ENCODE results near the gene MAP3K5.

MAP3K5 gene

DNA sequence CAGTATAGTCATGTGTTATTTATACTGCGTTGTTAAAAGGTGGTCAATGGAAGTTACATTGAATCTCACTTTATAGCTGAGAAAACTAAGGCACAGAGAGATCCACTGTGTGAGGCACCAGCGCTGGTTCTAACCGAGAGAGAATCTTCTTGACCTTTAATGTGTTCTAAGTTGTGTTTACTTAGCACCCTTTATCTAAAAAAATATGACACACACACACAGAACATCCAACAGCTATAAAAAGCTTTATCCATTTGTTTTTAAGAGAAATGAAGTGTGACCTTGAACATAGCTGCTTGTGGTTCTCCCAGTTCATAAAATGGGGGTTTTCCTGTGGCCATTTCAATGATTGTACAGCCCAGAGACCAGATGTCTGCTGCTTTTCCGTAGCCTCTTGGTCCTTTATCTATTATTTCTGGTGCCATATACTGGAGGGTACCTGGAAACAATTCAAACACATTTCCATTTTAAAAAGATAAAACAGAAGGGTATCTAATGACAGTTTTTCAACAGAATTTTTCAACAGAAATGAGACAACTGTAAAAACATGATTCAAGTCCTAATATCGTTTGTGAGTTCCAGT is 187.3 kb downstream of the MAP3K5 start:
- no peak overlapping the region for H3K4me3 ChIP-seq (ENCODE audit: low read depth, low read length, poor library complexity, severe bottlenecking)
- H2AFZ ChIP-seq (ENCODE audit: low read length) = no peak overlapping the region
- H3K27ac ChIP-seq (ENCODE audit: low read depth, low read length, poor library complexity, severe bottlenecking) = no peak overlapping the region
- H3K9me3 ChIP-seq (ENCODE audit: low read length) = no peaks in the 10 kb centered on the region
- no peak overlapping the region for H3K9ac ChIP-seq (ENCODE audit: low read length)
- H4K20me1 ChIP-seq (ENCODE audit: insufficient read depth, low read length) = no peaks in the 10 kb centered on the region
- H3K36me3 ChIP-seq (ENCODE audit: insufficient read depth, low read length) = peaks cover 21% of the 10 kb centered on the region
- H3K4me2 ChIP-seq (ENCODE audit: low read length) = no peak overlapping the region
- no peaks in the 10 kb centered on the region for H3F3A ChIP-seq (ENCODE audit: insufficient read depth, low read length)
- no peaks in the 10 kb centered on the region for H3K4me1 ChIP-seq (ENCODE audit: insufficient read depth, low read length, severe bottlenecking)
- no peaks in the 10 kb centered on the region for H3K79me2 ChIP-seq (ENCODE audit: insufficient read depth, low read length)
- H3K27me3 ChIP-seq (ENCODE audit: insufficient read depth, low read length) = no peaks in the 10 kb centered on the region
- TF ChIP-seq EZH2 (IDR thresholded peaks at IDR 0.05; ENCODE audit: borderline replicate concordance, low read length) = no peak
- no peaks in the 10 kb centered on the region for H3K9me2 ChIP-seq (ENCODE audit: low read depth, low read length)

DNA sequence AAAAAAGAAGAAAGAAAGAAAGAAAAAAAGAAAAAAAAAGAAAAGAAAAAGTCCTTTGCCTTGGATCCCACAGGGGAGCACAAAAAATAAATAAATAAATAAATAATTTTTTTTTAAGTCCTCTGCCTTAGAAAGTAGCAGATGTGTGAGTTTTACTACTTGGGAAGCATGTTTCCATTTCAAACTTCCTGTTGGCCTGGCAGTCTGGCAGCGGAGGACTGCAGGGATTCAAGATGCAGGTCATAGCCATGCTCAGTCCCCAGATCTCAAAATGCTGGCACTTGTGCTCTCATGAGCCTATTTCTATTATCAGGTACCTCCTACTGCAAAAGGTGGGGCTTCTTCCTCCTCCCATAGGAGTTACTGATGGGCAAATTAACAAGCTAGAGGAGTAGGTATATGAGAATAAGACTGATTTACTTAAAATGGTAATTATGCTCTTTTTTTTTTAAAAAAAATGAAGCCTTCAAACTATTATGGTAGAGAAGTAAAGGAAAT is 187.9 kb downstream of the MAP3K5 start:
- Histone ChIP-seq H3K36me3 (ENCODE audit: insufficient read depth, low read length) (peaks cover 21% of the 10 kb centered on the region), H3K27ac (ENCODE audit: low read depth, low read length, poor library complexity, severe bottlenecking) (no peak overlapping the region), H3K9ac (ENCODE audit: low read length) (no peak overlapping the region), H3F3A (ENCODE audit: insufficient read depth, low read length) (no peaks in the 10 kb centered on the region), H3K9me3 (ENCODE audit: low read length) (no peaks in the 10 kb centered on the region), H4K20me1 (ENCODE audit: insufficient read depth, low read length) (no peaks in the 10 kb centered on the region), H3K9me2 (ENCODE audit: low read depth, low read length) (no peaks in the 10 kb centered on the region), H3K4me3 (ENCODE audit: low read depth, low read length, poor library complexity, severe bottlenecking) (no peak overlapping the region), H3K79me2 (ENCODE audit: insufficient read depth, low read length) (no peaks in the 10 kb centered on the region), H2AFZ (ENCODE audit: low read length) (no peak overlapping the region), H3K27me3 (ENCODE audit: insufficient read depth, low read length) (no peaks in the 10 kb centered on the region), H3K4me2 (ENCODE audit: low read length) (no peak overlapping the region), H3K4me1 (ENCODE audit: insufficient read depth, low read length, severe bottlenecking) (no peaks in the 10 kb centered on the region)
- no peak for TF ChIP-seq EZH2 (IDR thresholded peaks at IDR 0.05; ENCODE audit: borderline replicate concordance, low read length)
- TF ChIP-seq, protein P1, sequence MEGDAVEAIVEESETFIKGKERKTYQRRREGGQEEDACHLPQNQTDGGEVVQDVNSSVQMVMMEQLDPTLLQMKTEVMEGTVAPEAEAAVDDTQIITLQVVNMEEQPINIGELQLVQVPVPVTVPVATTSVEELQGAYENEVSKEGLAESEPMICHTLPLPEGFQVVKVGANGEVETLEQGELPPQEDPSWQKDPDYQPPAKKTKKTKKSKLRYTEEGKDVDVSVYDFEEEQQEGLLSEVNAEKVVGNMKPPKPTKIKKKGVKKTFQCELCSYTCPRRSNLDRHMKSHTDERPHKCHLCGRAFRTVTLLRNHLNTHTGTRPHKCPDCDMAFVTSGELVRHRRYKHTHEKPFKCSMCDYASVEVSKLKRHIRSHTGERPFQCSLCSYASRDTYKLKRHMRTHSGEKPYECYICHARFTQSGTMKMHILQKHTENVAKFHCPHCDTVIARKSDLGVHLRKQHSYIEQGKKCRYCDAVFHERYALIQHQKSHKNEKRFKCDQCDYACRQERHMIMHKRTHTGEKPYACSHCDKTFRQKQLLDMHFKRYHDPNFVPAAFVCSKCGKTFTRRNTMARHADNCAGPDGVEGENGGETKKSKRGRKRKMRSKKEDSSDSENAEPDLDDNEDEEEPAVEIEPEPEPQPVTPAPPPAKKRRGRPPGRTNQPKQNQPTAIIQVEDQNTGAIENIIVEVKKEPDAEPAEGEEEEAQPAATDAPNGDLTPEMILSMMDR (IDR thresholded peaks at IDR 0.05; ENCODE audit: low read length) = no peak

DNA sequence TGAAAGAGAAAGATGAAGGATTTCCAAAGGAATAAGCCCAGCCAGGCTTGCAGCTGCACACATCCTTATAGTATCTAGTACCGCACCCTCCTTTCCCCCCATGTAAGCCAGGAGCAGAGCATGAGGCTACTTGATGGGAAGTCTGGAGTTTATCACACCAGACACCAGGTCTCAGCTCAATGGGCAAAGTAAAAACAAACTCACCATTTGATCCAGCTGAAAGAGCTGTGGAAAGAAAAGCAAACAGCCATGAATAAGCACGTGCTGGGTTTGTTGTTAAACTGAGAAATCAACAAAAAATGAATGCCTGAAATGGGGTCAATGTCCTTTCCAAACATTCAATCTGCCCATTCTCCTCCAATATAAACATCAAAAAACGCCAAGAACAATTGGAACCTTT is 191.5 kb downstream of the MAP3K5 start:
- H3K4me1 ChIP-seq (ENCODE audit: insufficient read depth, low read length, severe bottlenecking) = no peaks in the 10 kb centered on the region
- TF ChIP-seq, protein P1 (IDR thresholded peaks at IDR 0.05; ENCODE audit: low read length) = no peak
- no peak for TF ChIP-seq EZH2 (IDR thresholded peaks at IDR 0.05; ENCODE audit: borderline replicate concordance, low read length)

More for the DNA sequence above, 191.5 kb downstream of the MAP3K5 start:
- Histone ChIP-seq H2AFZ (ENCODE audit: low read length) (no peak overlapping the region), H4K20me1 (ENCODE audit: insufficient read depth, low read length) (no peaks in the 10 kb centered on the region), H3K9me2 (ENCODE audit: low read depth, low read length) (no peaks in the 10 kb centered on the region), H3K9ac (ENCODE audit: low read length) (no peak overlapping the region), H3K36me3 (ENCODE audit: insufficient read depth, low read length) (peaks cover 21% of the 10 kb centered on the region), H3K4me3 (ENCODE audit: low read depth, low read length, poor library complexity, severe bottlenecking) (no peak overlapping the region), H3K27me3 (ENCODE audit: insufficient read depth, low read length) (no peaks in the 10 kb centered on the region), H3K4me2 (ENCODE audit: low read length) (no peak overlapping the region), H3K27ac (ENCODE audit: low read depth, low read length, poor library complexity, severe bottlenecking) (no peak overlapping the region), H3K79me2 (ENCODE audit: insufficient read depth, low read length) (no peaks in the 10 kb centered on the region), H3F3A (ENCODE audit: insufficient read depth, low read length) (no peaks in the 10 kb centered on the region), H3K9me3 (ENCODE audit: low read length) (no peaks in the 10 kb centered on the region)

All from OCI-LY1 (cell line).